ENCODE results near the gene CEP104. TPM values are rescaled to one million over a fixed set of nuclear protein-coding genes. Genes with fewer than 3 reads are reported as not detected.

The CEP104 gene
- total RNA-seq, 1 experiment from 2014 or later = 34.5 TPM

GRCh38 chr1:3894626-3895278 lies 37.7 kb upstream of the CEP104 start:
- H3K4me3 Mint-ChIP-seq = no peak overlapping the region
- H3K79me1 ChIP-seq (ENCODE audit: insufficient read depth, low read depth, low read length, poor library complexity, severe bottlenecking) = peaks cover 16% of the 10 kb centered on the region
- H3K4me1 ChIP-seq (ENCODE audit: insufficient read depth, low read length) = no peaks in the 10 kb centered on the region

More at GRCh38 chr1:3894626-3895278, 37.7 kb upstream of the CEP104 start:
- Mint-ChIP-seq H3K4me1 (peaks cover 5 to 18% of the 10 kb centered on the region in 2 experiments), H3K27me3 (ENCODE audit: low read depth) (no peaks in the 10 kb centered on the region; the same call in 1 of the 2 replicates), H3K9me3 (peaks cover 14 to 15% of the 10 kb centered on the region in 2 experiments), H3K27ac (no peak overlapping the region; a peak in 1 of 7 replicates), H3K36me3 (ENCODE audit: insufficient read depth in 1 of 3, low read depth in 3 of 3) (peaks cover 31 to 48% (median 31%) of the 10 kb centered on the region in 3 experiments)
- Histone ChIP-seq H3K9me3 (ENCODE audit: control insufficient read depth, low read depth, low read length) (no peaks in the 10 kb centered on the region), H4K91ac (ENCODE audit: insufficient read length, low read depth, low read length) (no peak overlapping the region), H3K23me2 (ENCODE audit: insufficient read length, low read depth, low read length, poor library complexity, severe bottlenecking) (peaks cover 6% of the 10 kb centered on the region), H3K56ac (ENCODE audit: insufficient read length, low read depth, low read length) (no peak overlapping the region), H4K20me1 (ENCODE audit: control insufficient read depth, insufficient read depth, insufficient read length) (no peaks in the 10 kb centered on the region), H2AFZ (ENCODE audit: low read length) (no peak overlapping the region), H3K9ac (ENCODE audit: extremely low read depth, insufficient read length, low read length) (no peak overlapping the region), H3K27ac (ENCODE audit: insufficient read length, low read depth, low read length) (no peak overlapping the region), H3K4me2 (ENCODE audit: insufficient read depth, insufficient read length, low read length) (no peak overlapping the region), H4K8ac (replicated peaks; ENCODE audit: insufficient read length, low read depth, low read length) (no peak overlapping the region), H2BK12ac (ENCODE audit: insufficient read length, low read depth, low read length) (no peak overlapping the region), H2BK15ac (ENCODE audit: low read depth, low read length) (no peak overlapping the region), H3K4ac (ENCODE audit: low read depth, low read length) (no peak overlapping the region), H3K14ac (ENCODE audit: insufficient read depth, low read length) (no peak overlapping the region), H3K18ac (ENCODE audit: insufficient read length, low read depth, low read length) (no peak overlapping the region), H3T11ph (ENCODE audit: low read length) (no peak overlapping the region), H3K27me3 (ENCODE audit: insufficient read depth, low read length) (no peaks in the 10 kb centered on the region), H2AK5ac (ENCODE audit: insufficient read length, low read length) (no peak overlapping the region), H2BK5ac (ENCODE audit: insufficient read length, low read length) (no peak overlapping the region), H4K5ac (ENCODE audit: insufficient read length, low read depth, low read length) (no peak overlapping the region), H3K79me2 (ENCODE audit: insufficient read depth, low read length) (peaks cover 34% of the 10 kb centered on the region; the same call in 1 of the 2 replicates), H2BK20ac (ENCODE audit: low read depth, low read length, poor library complexity, severe bottlenecking) (no peak overlapping the region), H3K23ac (ENCODE audit: insufficient read length, low read depth, low read length) (no peak overlapping the region), H2BK120ac (ENCODE audit: low read depth, low read length, poor library complexity, severe bottlenecking) (no peak overlapping the region)
- no peak for DNase-seq
- TF ChIP-seq CTCF (conservative IDR thresholded peaks at IDR 0.05) = no peak
- no CpG with 5 or more reads among the region's 17 CpGs for WGBS (ENCODE audit: extremely low coverage, insufficient read length, low lambda C conversion rate)

All from H9 (cell line).